Ammon's horn (tissue), 1 donor: ENCODE data around the gene KCNQ1.

Experiments used
- DNase-seq: peaks from one replicate; pipeline ENCODE4 v3.0.0-alpha.2; 2016; ENCODE audit warnings: low spot score

Gene KCNQ1

DNA sequence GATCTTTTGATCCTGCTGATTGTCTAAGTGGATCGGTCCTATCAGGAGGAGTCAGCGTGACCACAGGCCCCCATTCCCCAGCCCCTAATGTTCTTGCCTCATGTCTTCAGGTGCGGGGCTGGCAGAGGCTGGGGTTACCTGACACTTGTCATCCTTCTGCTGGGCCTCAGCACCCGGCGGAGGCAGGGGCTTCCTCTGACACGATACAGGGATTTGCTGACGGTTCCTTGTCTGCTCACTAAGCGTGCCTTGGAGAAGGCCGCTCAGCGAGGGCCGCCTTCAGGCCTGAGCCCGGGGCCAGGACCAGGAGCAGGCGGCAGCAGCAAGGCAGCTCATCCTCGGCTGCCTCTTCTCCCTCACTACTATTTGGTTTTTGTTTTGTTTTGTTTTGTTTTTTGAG, 300.7 kb downstream of the KCNQ1 start:
- DNase-seq: no peak

DNA sequence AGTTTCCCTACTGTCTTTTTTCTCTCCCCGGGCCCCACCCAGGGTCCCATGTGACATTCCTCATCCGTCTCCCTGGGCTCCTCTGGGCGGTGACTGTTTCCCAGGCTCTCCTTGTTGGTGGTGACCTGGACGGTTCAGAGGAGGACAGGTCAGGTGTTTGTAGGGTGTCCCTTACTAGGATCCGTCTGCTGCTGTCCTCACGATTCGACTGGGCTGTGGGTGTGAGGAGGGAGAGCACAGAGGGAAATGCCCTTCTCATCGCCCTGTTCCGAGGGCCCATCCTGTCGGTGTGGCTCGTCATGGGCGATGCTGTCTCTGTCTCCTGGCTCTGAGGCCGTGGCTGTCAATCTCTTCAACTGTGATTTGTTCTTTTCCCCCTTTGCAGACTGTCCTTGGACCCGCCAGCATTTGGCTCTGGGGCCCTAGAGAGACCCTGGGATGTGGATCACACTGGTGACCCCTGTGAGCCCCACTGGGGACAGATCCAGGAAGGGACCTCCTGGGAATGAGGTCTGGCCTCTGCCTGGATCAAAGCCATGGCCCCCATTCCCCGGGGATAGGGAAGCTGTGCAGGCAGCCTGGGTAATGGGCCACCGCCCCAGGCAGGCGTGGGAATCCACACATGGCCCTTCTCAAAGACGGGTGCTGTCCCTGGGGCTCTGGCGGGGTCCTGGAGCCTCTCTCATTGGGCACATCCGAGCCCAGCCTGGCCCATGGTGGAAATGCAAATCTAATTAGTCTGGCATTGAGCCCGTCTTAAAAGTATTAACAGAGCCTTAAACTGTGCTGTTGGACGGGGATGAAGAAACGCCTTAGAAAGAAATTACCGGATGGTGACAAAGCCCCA, 301.8 kb downstream of the KCNQ1 start:
- peak; percentile 42 for DNase-seq

DNA sequence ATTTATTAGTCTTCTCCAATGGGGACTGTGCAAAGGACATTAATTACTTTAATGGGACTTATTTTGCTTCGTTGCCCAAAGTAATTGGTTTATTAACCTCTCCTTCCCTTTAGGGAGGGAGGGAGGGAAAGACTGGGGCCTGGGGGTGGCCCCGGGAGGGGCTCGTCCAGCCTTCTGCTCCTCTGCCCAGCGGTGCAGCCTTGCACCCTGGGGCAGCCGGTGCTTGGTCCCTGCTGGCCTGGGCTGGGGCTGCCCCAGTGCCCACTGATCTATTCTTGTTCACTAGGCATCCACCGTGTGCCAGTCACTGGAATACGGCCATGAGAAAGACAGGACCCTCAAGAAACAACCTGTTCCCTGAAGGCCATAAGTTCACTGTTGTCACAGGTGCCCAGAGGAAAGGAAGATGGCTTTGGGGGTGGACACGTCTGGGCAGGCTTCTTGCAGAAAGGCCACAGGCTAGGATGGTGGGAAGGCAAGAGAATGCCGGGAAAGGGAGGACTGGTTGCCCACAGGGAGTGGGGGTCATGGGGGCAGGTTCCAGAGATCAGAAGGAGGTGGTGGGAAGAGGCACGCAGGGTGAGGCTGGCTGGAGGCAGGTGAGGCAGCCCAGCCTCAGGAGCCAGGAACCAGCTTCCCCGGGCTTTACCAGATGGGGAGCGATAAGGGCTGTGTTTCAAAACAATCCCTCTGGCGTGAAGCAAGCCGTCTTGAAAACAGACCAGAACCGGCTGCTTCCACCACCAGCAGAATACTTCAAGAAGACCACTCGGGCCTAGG, 302.6 kb downstream of the KCNQ1 start:
- no peak for DNase-seq

DNA sequence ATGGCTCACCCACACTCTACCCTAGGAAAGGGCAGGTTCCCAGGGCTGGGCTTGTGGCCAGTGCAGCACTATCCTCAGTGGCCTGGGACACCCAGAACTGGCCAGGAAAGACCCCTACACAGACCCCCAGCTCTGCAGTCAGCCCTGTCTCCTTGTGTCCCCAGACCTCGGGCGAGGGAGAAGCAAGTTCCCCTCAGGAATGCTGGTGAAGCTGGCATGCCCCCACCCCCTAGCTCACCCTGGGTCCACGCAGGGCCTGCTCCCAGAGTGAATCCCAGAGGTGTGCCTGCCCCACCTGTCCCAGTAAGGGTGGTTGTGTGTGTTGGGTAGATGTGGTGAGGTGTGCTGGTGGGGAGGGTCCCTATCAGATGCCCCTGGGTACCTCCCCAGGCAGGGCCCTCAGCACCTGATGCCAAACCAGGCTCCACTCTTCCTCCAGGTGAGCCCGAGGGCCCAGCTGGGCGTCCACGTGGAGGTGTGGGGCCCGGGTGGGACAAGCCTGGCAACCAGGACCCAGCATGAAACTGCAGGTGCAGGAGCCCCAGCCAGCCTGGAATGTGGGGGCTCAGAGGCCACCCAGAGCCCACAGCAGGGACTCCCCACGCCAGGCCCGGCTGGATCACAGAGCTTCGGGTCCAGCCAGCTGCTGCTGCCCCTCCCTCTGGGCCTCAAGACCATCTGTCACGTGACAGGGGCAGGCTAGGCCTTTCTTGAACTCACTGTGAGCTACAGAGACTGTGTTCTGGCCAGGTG, 303.4 kb downstream of the KCNQ1 start:
- no peak for DNase-seq

DNA sequence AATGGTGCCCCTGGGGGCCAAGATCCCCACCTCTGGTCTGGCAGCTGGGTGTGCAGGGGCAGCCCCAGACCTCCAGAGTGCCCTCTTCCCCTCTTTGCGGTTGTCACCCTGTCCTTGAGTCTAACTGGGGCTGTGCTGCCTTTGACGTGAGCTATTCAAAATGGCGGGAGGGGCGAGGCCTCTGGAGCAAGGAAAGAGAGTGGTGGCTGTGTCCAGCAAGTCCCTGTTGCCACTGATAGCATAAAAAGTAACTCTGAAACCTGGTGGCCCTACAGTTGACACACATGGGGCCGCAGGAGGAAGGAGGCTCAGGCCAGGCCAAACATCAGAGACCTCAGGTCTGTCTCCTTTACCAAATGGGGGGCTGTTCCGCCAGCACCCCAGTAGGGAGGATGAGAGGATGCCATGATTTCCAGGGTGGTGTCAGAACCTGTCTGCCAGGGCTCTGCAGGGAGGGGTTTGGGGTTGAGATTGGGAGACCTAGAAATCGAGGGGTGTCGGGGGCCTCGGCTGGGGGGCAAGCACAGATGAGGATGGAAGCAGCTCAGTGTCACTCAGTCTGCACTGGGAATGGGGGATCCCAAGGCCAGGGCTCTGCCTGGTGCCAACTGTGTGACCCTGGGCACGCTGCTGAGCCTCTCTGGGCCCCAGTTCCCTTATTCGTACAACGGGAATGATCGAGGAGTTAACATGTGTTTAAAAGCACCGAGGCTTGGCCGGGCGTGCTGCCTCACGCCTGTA, 304.2 kb downstream of the KCNQ1 start:
- DNase-seq: no peak

DNA sequence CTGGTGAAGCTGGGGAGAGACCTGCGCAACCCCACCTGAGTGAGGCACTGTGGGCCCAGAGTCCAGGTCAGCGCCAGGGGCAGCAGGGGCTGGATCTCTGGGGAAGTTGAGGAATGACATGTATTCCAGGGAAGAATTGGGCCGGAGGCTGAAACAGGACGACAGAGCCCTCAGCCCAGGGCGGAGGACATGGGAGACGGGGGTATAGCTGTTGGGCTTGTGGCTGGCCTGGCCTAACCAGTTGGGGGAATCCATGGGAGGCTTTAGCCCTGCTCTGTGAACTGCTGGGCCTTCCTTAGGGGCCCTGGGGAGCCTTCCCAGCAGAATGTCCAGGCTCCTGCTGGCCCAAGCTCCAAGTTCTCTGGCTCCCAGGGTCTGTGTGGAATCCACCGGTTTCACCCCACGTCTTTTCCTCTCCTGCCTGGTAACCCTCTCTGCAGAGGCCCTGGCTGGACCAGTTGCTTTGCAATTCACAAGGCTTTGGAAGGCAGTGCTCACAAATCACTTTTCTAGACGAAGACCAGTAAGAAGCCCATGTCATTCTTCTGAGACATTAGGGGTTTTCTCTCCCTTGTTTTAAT, 305.4 kb downstream of the KCNQ1 start:
- no peak for DNase-seq

DNA sequence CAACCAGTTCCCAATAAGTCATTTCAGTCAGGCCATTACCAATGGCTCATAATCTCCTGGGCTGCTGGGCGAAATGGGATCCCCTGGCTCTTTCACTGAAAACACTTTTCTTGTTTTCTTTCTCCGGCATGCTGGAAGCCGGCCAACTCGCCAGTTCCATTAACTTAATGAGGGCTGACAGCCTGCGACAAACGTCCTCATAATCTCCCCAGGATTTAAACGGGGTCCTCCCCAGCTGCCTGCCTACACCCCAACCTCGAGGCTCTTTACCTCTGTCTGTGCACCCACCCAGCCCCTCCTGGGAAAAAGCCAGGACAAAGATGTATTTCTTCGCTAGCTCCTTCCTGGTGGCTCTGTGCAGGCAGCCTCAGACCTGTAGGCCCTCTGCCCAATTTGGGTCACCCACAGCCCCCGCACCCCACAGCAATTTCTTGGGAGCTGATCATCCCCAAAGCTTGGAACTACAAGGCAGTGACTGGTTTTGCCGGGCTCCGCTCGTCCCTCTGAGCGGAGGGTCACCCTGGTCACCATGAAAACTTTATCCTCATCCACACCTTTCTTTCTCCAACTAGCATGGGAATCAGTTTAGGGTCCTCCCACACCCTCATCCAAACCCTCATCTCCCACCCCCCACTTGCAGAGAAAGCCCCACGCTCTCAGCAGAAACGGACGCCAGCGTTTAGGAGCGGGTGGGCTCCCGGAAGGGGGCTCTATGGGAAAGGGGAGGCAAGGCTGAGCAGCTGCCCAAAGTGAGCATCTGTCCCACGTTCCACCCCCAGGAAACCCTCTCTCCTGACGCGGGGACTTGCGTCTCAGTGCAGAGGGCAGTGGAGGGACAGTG, 306.1 kb downstream of the KCNQ1 start:
- peak; percentile 51 for DNase-seq

DNA sequence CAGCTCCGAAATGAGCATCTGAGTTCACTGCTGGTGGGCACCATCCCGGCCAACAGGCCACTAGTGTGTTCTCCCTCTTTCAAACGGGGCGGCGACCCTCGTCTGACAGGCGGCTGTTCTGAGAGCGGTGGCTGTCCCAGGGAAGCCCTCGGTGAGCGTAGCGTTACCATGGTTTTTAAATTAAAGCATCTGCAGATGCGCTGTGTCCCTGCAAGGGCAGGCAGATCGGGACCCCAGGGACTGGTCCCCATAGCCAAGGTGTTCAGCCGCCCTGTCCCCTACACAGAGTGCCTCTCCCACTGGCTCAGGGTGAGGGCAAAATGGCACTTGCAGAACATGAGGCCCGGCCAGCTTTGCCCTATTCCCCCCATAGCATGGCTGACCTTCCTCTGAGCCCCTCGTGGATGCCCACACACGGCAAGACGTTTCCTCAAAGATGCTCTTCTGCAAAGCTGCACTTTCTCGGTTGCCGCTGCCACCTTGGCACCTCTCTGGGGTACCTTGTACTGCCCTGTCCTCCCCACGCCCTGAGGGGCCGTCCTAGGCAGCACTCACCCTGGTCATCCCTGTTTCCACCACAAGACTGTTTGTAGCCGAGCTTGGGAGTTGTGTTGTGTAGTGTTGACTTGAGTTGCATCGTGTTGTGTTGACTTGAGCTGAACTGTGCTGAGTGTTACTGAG, 306.9 kb downstream of the KCNQ1 start:
- no peak for DNase-seq

DNA sequence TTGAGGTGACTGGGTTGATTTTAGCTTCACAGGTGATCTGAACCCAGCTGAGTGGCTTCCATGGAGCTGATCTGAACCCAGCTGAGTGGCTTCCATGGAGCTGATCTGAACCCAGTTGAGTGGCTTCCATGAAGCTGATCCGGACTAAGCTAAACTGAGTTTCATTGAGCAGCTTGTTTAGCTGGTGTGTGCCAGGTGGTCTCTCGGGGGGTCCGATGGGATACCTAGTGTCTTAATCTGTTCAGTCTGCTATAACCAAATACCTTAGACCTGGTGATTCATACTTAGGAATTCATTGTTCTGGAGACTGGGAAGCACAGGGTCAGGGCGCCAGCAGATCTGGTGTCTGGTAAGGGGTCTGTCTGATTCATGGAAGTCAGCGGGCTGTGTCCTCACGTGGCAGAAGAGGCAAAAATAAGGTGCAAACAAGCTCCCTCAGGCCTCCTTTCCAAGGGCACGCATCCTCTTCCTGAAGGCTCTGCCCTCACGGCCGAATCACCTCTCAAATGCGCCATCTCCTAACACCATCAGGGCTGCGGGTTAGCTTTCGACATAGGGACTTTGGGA, 307.5 kb downstream of the KCNQ1 start:
- DNase-seq: no peak

DNA sequence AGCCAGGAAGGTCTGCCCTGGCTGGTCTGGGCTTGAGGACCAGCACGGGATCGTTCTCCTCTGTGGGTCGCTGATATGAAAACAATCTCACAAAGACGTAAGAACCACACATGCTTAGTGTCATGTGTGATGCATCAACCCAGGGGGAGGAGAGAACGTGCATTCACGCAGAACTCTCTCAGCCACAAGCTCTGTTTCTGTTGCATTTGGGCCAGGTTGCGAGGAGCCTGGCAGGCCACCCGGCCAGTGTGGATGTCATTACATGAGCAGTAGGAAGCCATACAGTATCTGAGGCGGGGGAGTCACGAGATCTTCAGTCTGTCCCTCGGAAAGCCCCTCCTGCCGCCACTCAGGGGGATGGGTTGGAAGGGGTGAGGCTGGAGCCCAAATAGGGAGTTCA, 308.1 kb downstream of the KCNQ1 start:
- no peak for DNase-seq

DNA sequence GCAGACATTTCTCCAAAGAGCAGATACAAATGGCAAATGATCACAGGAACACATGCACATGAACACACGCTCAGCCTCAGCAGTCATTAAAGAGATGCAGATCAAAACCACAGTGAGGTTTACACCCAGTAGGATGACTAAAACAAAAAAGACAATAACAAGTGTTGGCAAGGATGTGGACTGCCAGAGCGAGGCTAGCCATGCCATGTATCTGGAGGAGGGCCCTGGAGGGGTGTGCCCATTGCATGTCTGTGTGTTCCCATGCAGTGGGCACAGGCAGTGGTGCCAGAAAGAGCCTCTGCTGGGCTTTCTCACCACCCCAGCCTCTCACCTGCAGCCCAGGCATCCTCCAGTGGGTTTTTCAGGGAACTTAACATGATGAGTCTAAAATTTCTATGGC, 309.2 kb downstream of the KCNQ1 start:
- DNase-seq: no peak

DNA sequence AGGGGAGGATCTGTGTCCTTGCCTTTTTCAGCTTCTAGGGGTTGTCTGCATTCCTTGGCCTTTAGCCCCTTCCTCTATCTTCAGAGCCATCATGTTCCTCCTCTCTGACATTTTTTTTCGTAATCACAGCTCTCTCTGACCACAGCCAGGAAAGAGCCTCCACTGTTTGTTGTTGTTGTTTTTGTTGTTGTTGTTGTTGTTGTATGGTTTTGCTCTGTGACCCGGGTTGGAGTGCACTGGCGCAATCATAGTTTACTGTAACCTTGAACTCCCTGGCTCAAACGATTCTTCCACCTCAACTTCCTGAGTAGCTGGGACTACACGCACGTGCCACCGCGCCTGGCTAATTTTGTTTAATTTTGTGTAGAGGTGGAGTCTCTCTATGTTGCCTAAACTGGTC, 310.3 kb downstream of the KCNQ1 start:
- DNase-seq: no peak

DNA sequence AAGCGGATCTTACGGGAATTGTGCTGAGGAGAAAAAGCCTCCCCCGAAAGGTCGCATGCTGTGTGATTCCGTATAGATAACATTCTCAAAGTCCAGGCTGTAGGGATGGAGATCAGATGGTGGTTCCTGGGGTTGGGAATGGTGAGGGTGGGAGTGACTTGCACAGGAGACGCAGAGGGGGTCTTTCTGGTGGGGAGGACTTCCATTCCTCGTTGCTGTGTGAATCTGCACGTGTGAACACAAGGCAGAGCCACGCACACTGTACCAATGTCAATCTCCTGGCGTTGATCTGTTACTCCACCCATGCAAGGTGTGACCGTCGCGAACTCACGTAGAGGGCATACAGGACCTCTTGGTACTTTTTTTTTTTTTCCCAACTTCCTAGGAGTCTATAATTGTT, 313.9 kb downstream of the KCNQ1 start:
- DNase-seq: no peak

DNA sequence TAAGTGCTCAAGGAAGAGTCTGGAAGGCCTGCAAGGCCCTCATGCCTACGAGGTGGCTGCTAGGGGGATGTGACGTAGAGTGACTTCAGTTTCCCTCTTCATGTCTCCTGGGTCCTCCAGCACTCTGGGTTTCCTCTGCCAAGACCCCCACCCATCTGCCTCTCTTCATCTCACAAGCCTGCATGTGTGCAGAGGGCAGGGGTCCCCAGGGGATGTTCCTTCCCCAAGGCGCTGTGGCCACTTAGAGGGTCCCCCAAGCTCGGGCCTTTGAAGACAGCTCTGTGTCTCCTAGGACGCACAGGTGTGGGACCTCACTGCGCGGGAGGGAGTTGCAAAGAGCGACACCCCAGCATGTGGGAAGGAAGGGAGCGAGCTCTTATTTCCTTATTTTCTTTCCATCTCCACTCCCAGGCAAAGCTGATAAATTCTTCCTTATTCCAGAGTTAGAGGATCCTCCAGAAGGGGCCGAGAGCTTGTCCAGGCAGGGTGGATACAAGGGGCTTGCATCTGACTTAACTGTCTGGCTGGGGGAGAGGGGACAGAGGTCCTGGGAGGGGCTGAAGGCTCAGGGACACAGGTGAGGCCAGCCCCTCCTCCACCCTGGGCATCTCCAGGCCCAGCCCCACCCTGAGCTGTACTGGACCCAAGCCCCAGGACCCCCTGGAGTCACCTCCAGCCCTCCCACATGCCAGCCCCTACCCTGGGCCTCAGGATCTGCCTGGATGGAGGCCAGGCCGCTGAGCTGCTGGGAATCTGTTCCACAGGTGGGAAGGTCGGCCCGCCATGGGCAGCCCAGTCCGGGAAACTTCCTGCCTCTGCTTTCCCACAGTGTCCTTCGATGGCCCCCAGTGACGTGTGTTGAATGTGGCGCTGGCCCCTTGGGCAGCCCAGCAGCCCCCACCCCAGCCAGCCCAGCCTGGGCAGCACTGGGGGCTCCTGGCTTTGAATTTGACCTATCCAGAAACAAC, 314.7 kb downstream of the KCNQ1 start:
- no peak for DNase-seq

DNA sequence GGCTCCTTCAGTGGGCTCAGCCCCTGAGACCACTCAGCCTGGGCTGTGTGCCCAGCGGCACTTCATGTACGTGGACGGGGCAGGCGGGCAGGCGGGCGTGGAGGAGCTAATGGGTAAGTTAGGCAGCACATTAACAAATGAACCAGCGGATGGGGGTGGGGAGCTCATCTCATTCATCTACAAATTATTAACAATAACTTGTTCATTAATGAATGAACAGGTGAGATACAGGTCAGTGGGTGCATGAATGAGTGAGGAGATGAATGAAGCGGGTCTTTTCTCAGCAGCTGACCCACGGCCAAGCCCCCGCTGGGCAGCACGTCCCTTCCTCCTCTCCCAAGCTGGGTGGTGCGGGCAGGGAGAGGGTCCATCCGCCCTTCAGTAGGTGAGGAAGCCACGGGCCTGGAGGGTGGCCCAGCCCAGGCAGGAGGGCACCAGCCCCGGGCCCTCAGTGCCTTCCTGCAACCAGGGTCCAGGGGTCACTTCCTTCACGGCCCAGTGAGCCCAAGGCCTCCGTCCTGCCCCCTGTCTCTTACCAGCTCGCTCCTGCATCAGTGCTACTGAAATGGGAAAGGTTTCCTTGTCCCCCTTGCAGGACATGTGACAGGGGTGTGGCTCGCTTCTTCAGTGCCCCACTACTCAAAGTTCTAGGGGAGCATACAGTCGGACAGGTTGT, 315.5 kb downstream of the KCNQ1 start:
- no peak for DNase-seq

DNA sequence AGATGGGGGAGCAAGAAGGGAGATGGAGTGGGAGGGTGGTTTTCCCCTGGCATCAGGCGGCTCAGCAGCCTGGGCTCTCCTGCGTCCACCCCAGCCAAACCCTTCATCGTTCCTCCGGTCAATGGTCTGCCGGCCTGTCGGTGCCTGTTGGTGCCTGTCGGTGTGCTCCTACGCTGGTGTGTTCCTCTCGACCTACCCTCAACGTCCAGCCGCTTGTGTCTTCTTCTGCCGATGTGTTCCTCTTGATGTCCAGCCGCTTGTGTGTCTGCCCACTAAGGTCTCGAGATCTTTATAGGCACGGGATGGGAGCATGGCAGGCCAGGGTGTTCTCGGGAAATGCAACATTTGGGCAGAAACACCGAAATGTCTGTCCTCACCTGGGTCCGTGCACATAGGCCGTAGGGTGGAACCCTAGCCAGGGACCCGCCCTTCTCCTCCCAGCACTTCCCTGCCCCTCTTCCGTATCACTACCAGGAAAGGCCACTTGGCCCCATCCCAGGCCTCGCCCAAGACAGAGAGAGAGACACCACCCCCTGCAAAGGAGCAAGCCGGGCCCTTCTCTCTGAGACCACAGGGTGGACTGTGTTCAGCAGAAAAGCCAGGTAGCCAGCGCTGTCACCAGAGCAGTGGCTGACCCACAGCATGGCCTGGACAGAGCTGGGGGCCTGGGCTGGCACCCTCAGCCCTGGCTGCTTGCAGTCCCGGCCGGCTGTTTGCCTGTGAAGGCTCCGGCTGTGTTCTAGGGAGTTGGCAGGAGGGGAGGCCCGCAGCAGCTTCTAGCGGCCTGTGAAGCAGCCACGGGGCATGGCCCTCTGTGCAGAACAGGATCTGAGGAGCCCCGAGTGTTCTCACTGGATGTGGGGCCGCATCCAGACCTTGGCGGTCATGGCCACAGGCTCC, 316.6 kb downstream of the KCNQ1 start:
- no peak for DNase-seq

DNA sequence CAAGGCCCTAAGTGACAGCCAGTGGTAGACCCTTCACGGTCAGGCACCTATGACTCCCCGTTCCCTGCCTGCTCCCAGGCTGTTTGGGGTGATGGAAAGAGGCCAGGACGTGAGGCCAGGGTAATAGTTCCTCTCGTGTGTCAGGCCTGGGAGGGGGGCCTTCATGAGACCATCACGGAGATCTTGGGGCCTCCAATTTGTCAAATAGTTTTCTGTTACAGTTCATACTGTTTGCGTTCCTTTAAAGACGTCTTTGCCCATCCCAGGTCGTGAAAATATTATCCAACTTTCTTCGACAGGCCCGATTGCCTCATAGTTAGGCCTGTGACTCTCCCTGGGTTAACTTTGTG, 317.2 kb downstream of the KCNQ1 start:
- no peak for DNase-seq
